MM.1S (cell line): Measurements from ENCODE around the gene NUBP2.

ENCODE experiments used
- DNase-seq: peaks from one replicate; pipeline ENCODE4 v3.0.0-alpha.2; 2015
- H2AFZ ChIP-seq: fragments of 300-600 bp; sonication (generic); 2 replicates; pipeline ENCODE4 v1.6.0; 2016; ENCODE audit warnings: antibody characterized with exemption, low read length
- H3F3A ChIP-seq: fragments of 300-600 bp; sonication (generic); 2 replicates; pipeline ENCODE4 v1.6.1; 2016; ENCODE audit warnings: mild to moderate bottlenecking, antibody characterized with exemption, low read length, moderate library complexity, mixed read lengths; ENCODE audit not compliant: insufficient read depth
- H3K27ac ChIP-seq: fragments of 300-600 bp; sonication (generic); 2 replicates; pipeline ENCODE4 v1.5.1; 2016; ENCODE audit warnings: mild to moderate bottlenecking, low read length
- H3K27me3 ChIP-seq: fragments of 300-600 bp; sonication (generic); replicated peaks from 2 replicates; pipeline ENCODE4 v1.6.0; 2016; ENCODE audit warnings: low read length; ENCODE audit not compliant: insufficient read depth
- H3K36me3 ChIP-seq: fragments of 300-600 bp; sonication (generic); replicated peaks from 2 replicates; pipeline ENCODE4 v1.6.1; 2016; ENCODE audit warnings: mild to moderate bottlenecking, low read length, mixed read lengths; ENCODE audit not compliant: insufficient read depth
- H3K4me1 ChIP-seq: fragments of 300-600 bp; sonication (generic); 2 replicates; pipeline ENCODE4 v1.6.1; 2016; ENCODE audit warnings: low read length, mixed read lengths
- H3K4me2 ChIP-seq: fragments of 300-600 bp; sonication (generic); 2 replicates; pipeline ENCODE4 v1.6.0; 2016; ENCODE audit warnings: low read depth, low read length
- H3K4me3 ChIP-seq: fragments of 300-600 bp; sonication (generic); 2 replicates; pipeline ENCODE4 v1.5.1; 2016; ENCODE audit warnings: low read length, mixed read lengths
- H3K79me2 ChIP-seq: fragments of 300-600 bp; sonication (generic); 2 replicates; pipeline ENCODE4 v1.6.1; 2016; ENCODE audit warnings: mixed run types, low read length, mixed read lengths
- H3K9ac ChIP-seq: fragments of 300-600 bp; sonication (generic); 2 replicates; pipeline ENCODE4 v1.6.1; 2016; ENCODE audit warnings: low read length, mixed read lengths
- H3K9me2 ChIP-seq: fragments of 300-600 bp; sonication (generic); replicated peaks from 2 replicates; pipeline ENCODE4 v1.6.1; 2016; ENCODE audit warnings: mild to moderate bottlenecking, low read length, mixed read lengths; ENCODE audit not compliant: insufficient read depth
- H3K9me3 ChIP-seq: fragments of 300-600 bp; sonication (generic); replicated peaks from 2 replicates; pipeline ENCODE4 v1.6.1; 2016; ENCODE audit warnings: mild to moderate bottlenecking, low read length, mixed read lengths; ENCODE audit not compliant: insufficient read depth
- H4K20me1 ChIP-seq: fragments of 300-600 bp; sonication (generic); 2 replicates; pipeline ENCODE4 v1.6.1; 2016; ENCODE audit warnings: mild to moderate bottlenecking, low read length, moderate library complexity, mixed read lengths; ENCODE audit not compliant: insufficient read depth
- EZH2 ChIP-seq: fragments of 300-600 bp; sonication (generic); optimal IDR thresholded peaks from 2 replicates; pipeline ENCODE3; 2017; ENCODE audit warnings: low read depth, mild to moderate bottlenecking, antibody characterized with exemption, low read length, mixed read lengths
- EZH2phosphoT487 ChIP-seq: fragments of 300-600 bp; sonication (generic); IDR thresholded peaks from 2 replicates; pipeline ENCODE4 v1.6.1; 2018; ENCODE audit warnings: antibody characterized with exemption, low read length
- TF ChIP-seq, protein P1 (sequence below): fragments of 300-600 bp; sonication (generic); IDR thresholded peaks from 2 replicates; pipeline ENCODE4 v1.5.1; 2016; ENCODE audit warnings: antibody characterized with exemption, low read length, mixed read lengths

Gene NUBP2

DNA sequence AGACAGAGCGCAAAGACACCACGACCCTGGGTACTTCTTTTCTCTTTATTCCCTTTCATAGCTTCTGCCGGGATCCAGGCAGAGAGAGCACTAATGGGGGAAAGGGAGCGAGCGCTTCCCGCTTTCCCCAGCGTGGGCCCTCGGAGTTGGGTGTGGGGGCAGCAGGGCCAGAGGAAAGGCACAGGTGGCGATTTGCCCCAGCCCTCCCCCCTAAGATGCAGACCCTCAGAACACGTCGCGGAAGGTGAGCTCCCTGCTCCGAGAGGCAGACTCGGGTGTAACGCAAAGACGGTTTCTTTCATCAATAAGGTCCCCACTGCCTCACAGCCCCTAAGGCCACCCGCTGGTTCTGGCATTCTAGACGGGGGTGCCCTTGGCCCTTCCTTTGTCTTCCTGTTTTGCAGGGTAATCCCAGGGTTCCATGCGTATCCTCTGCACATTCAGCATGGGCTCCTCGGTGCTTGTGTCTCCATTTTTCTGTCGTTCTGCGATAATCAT, 10.8 kb upstream of the NUBP2 start:
- peaks cover 45% of the 10 kb centered on the region for H3K79me2 ChIP-seq
- H3K4me2 ChIP-seq = peak overlapping the region; percentile 94
- no peaks in the 10 kb centered on the region for H3K36me3 ChIP-seq
- no peaks in the 10 kb centered on the region for H4K20me1 ChIP-seq
- peak overlapping the region; percentile 98 for H3K9ac ChIP-seq
- peak overlapping the region; percentile 81; the same call in 1 of the 2 replicates for H2AFZ ChIP-seq
- DNase-seq = no peak
- H3K27ac ChIP-seq = peak overlapping the region; percentile 90
- TF ChIP-seq EZH2phosphoT487 = no peak
- no peak for TF ChIP-seq EZH2
- TF ChIP-seq, protein P1, sequence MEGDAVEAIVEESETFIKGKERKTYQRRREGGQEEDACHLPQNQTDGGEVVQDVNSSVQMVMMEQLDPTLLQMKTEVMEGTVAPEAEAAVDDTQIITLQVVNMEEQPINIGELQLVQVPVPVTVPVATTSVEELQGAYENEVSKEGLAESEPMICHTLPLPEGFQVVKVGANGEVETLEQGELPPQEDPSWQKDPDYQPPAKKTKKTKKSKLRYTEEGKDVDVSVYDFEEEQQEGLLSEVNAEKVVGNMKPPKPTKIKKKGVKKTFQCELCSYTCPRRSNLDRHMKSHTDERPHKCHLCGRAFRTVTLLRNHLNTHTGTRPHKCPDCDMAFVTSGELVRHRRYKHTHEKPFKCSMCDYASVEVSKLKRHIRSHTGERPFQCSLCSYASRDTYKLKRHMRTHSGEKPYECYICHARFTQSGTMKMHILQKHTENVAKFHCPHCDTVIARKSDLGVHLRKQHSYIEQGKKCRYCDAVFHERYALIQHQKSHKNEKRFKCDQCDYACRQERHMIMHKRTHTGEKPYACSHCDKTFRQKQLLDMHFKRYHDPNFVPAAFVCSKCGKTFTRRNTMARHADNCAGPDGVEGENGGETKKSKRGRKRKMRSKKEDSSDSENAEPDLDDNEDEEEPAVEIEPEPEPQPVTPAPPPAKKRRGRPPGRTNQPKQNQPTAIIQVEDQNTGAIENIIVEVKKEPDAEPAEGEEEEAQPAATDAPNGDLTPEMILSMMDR = no peak
- H3K9me3 ChIP-seq = no peaks in the 10 kb centered on the region
- H3K27me3 ChIP-seq = no peaks in the 10 kb centered on the region
- H3F3A ChIP-seq = peaks cover 13% of the 10 kb centered on the region
- H3K4me3 ChIP-seq = peak overlapping the region; percentile 96
- no peaks in the 10 kb centered on the region for H3K9me2 ChIP-seq
- H3K4me1 ChIP-seq = 0 out of 2 replicates have a peak, but pooled peaks cover 3% of the 10 kb centered on the region

DNA sequence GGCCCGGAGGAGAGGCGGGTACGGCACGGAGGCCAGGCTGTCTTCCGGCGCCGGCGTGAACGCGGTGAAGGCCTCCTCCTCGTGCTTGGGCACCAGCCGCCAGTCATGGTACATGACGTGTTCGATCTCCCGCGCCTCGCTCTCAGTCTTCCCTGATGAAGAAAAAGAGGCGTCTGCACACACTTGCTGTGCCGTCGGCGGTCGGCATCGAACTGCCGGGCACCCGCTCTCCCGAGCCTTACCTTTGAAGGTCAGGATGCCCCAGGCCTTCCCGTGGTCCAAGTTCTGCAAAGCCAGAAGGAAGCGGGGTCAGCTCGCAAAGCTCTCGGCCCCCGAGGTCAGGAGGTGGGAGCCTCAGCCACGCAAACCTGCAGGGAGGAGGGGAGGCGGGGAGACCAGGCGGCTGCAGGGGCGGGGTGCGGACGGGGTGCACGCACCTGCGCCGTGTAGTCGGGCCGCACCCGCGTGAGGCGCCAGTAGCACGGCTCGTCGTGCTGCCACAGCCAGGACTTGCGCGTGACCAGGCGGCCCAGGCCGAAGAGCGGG, 10.3 kb upstream of the NUBP2 start, which contains the start of gene EME2:
Gene EME2, plus strand, starts transcription at position 449 of the 546 bp plus-strand sequence. CDS start 418 bp downstream, outside the sequence.
- Histone ChIP-seq H3K4me2 (peak within 1 kb of the TSS; percentile 94), H3K9me3 (no peaks in the 10 kb centered on the region), H2AFZ (peak within 1 kb of the TSS; percentile 81), H3K36me3 (no peaks in the 10 kb centered on the region), H4K20me1 (no peaks in the 10 kb centered on the region), H3K27me3 (no peaks in the 10 kb centered on the region), H3K27ac (peak within 1 kb of the TSS; percentile 90), H3K4me3 (peak within 1 kb of the TSS; percentile 96), H3K9ac (peak within 1 kb of the TSS; percentile 98), H3K79me2 (peaks cover 45% of the 10 kb centered on the region), H3K4me1 (0 out of 2 replicates have a peak, but pooled peaks cover 3% of the 10 kb centered on the region), H3F3A (peaks cover 13% of the 10 kb centered on the region), H3K9me2 (no peaks in the 10 kb centered on the region)
- peak; percentile 60 for DNase-seq
- TF ChIP-seq EZH2 (no peak), EZH2phosphoT487 (no peak)
- TF ChIP-seq, protein P1 = no peak

DNA sequence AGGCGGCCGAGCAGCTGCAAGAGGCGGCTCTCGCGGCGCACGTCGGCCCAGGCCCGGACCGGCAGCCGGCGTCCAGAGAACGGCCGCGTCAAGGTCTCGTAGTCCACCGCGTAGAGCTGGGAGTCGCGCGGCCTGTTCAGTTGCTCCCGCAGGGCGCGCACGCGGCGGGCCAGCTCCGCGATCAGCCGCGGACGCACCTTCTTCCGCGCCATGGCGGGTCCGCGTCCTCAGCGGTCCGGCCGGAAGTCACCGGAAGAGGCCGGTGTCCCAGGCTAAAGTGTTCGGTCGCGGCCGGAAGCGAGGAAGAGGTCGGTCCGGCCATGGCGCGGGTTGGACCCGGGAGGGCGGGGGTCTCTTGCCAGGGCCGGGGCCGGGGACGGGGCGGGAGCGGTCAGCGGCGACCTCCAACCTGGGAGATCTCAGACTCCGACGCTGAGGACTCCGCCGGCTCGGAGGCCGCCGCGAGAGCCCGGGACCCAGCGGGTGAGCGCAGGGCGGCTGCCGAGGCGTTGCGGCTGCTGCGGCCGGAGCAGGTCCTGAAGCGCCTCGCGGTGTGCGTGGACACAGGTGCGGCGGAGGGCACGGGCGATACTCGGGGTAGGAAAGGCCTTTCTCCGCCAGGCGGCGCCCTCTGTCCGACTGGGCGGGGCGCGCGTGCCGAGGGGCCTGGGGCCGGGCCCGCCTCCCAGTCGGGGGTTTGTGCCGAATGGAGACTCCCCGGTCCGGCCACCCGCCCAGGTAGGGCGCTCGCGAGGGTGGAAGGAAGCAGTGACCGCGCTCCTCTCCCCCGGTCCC, 9.7 kb upstream of the NUBP2 start, which contains the start of gene MRPS34:
Gene MRPS34, minus strand, starts transcription at position 227 of the 795 bp plus-strand sequence. Its CDS starts 15 bp downstream, at position 212.
- H3K9ac ChIP-seq = peak within 1 kb of the TSS; percentile 98
- H3K9me3 ChIP-seq = no peaks in the 10 kb centered on the region
- peak within 1 kb of the TSS; percentile 94 for H3K4me2 ChIP-seq
- DNase-seq = peak; percentile 88
- TF ChIP-seq, protein P1 = peak; percentile 75
- no peak for TF ChIP-seq EZH2phosphoT487
- H3K27ac ChIP-seq = peak within 1 kb of the TSS; percentile 90
- H3K27me3 ChIP-seq = no peaks in the 10 kb centered on the region
- H2AFZ ChIP-seq = peak within 1 kb of the TSS; percentile 81
- no peaks in the 10 kb centered on the region for H3K9me2 ChIP-seq
- no peaks in the 10 kb centered on the region for H4K20me1 ChIP-seq
- H3F3A ChIP-seq = peaks cover 13% of the 10 kb centered on the region
- H3K79me2 ChIP-seq = peaks cover 45% of the 10 kb centered on the region
- peak within 1 kb of the TSS; percentile 96 for H3K4me3 ChIP-seq
- no peaks in the 10 kb centered on the region for H3K36me3 ChIP-seq
- H3K4me1 ChIP-seq = 0 out of 2 replicates have a peak, but pooled peaks cover 3% of the 10 kb centered on the region
